ENCODE measurements around the gene RBM19.

The RBM19 gene

DNA sequence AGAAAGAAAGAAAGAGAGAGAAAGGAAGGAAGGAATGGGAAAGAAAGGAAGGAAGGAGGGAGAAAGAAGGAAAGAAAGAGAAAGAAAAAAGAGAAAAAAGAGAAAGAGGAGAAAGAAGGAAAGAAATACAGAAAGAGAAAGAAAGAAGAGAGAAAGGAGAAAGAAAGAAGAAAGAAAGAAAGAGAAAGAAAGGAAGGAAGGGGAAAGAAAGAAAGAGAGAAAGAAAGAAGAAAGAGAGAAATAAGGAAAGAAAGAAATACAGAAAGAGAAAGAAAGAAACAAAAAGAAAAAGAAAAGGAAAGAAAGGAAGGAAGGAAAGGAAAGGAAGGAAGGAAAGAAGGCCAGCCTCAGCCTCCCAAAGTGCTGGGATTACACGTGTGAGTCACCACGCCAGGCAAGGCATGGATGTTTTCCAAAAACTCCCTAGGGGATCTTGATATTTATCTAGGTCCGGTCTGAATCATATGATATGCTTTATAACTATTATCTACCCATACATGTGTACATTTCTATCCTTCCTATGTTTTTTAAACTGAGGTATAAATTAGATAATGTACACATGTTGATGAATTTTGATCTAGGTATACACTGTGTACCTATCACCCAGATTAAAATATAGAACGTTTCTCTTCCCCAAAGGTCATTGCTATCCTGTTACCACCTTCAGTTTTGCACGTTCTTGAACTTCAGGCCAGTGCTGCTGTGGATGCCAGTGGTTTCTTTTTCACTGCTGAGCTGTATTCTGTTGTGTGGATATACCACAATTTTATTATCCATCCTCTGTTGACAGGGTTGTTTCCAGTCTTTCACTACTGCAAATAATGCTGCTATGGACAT is 177.9 kb downstream of the RBM19 start:
- TF ChIP-seq TAF1 (IDR thresholded peaks at IDR 0.05; ENCODE audit: borderline replicate concordance, insufficient read depth, low read length) (no peak), POLR2AphosphoS5 (IDR thresholded peaks at IDR 0.05; ENCODE audit: low read depth, low read length) (no peak), SIN3A (IDR thresholded peaks at IDR 0.05; ENCODE audit: borderline replicate concordance, insufficient read depth, low read length) (no peak), FOXP2 (optimal IDR thresholded peaks at IDR 0.05; ENCODE audit: borderline replicate concordance, extremely low read depth, extremely low read length, insufficient read depth) (no peak)
- TF ChIP-seq, protein P1, sequence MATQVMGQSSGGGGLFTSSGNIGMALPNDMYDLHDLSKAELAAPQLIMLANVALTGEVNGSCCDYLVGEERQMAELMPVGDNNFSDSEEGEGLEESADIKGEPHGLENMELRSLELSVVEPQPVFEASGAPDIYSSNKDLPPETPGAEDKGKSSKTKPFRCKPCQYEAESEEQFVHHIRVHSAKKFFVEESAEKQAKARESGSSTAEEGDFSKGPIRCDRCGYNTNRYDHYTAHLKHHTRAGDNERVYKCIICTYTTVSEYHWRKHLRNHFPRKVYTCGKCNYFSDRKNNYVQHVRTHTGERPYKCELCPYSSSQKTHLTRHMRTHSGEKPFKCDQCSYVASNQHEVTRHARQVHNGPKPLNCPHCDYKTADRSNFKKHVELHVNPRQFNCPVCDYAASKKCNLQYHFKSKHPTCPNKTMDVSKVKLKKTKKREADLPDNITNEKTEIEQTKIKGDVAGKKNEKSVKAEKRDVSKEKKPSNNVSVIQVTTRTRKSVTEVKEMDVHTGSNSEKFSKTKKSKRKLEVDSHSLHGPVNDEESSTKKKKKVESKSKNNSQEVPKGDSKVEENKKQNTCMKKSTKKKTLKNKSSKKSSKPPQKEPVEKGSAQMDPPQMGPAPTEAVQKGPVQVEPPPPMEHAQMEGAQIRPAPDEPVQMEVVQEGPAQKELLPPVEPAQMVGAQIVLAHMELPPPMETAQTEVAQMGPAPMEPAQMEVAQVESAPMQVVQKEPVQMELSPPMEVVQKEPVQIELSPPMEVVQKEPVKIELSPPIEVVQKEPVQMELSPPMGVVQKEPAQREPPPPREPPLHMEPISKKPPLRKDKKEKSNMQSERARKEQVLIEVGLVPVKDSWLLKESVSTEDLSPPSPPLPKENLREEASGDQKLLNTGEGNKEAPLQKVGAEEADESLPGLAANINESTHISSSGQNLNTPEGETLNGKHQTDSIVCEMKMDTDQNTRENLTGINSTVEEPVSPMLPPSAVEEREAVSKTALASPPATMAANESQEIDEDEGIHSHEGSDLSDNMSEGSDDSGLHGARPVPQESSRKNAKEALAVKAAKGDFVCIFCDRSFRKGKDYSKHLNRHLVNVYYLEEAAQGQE (IDR thresholded peaks at IDR 0.05; ENCODE audit: insufficient read depth in 1 of 2, low read depth in 2 of 2, low read length in 2 of 2): no peak

DNA sequence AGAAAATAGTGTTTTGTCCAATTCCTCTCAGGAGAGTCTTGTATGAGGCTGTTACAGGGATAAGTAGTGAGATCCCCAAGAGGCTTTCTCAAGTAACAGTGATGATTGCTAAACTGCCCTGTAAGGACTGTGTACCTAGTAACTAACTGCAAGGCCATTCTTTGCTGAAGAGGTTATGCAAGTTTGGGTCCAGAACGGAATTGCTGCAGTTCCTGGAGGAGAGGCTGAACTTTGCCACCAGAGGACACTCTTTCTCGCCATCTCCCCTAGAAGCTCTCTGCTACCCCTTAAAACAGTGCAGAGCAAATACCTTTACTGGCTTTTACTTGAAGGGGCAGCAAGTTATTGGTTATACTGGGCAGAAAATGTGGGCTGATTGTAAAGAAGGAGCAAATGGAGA is 180.0 kb downstream of the RBM19 start:
- TF ChIP-seq POLR2AphosphoS5 (IDR thresholded peaks at IDR 0.05; ENCODE audit: low read depth, low read length): no peak
- TF ChIP-seq SIN3A (IDR thresholded peaks at IDR 0.05; ENCODE audit: borderline replicate concordance, insufficient read depth, low read length): no peak
- TF ChIP-seq TAF1 (IDR thresholded peaks at IDR 0.05; ENCODE audit: borderline replicate concordance, insufficient read depth, low read length): no peak
- TF ChIP-seq, protein P1 (IDR thresholded peaks at IDR 0.05; ENCODE audit: insufficient read depth in 1 of 2, low read depth in 2 of 2, low read length in 2 of 2): no peak
- TF ChIP-seq FOXP2 (optimal IDR thresholded peaks at IDR 0.05; ENCODE audit: borderline replicate concordance, extremely low read depth, extremely low read length, insufficient read depth): no peak

DNA sequence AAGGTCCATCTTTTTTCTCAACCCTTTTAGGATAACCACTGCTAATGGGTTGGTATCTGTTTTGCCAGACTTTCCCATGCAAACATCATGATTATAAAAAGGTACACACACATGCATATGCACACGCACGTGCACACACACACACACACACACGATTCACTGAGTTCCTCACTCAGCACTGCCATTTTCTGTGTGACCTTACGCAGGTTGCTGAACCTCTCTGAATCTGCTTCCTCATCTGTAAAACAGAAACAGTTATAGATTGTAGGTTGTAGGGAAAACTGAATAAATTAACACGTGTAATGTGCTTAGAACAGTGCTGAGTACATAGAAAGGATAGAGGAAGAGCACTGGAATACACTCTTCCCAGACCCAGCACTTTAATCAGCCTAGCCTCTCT is 182.3 kb downstream of the RBM19 start:
- TF ChIP-seq SIN3A (IDR thresholded peaks at IDR 0.05; ENCODE audit: borderline replicate concordance, insufficient read depth, low read length): no peak
- TF ChIP-seq, protein P1 (IDR thresholded peaks at IDR 0.05; ENCODE audit: insufficient read depth in 1 of 2, low read depth in 2 of 2, low read length in 2 of 2): no peak
- no peak for TF ChIP-seq FOXP2 (optimal IDR thresholded peaks at IDR 0.05; ENCODE audit: borderline replicate concordance, extremely low read depth, extremely low read length, insufficient read depth)
- no peak for TF ChIP-seq TAF1 (IDR thresholded peaks at IDR 0.05; ENCODE audit: borderline replicate concordance, insufficient read depth, low read length)
- TF ChIP-seq POLR2AphosphoS5 (IDR thresholded peaks at IDR 0.05; ENCODE audit: low read depth, low read length): no peak

DNA sequence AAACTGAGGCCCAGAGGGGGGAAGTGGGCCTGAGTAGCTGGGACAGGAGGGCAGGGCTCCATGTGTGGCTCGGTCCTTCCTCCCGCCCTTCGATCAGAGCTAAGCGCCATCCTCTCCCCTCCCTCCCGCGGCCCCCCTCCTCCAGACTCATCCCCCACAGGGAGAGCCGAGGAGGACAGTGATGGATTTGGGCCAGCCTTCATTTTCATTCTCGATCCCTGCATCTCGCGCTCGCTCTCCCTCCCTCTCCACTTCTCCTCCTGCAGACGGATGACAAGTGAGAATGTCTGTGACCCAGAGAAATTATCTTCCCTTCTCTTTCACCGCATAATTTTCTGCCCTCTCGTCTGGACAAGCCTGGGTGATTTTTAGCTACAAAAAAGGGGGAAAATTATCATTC is 183.3 kb downstream of the RBM19 start:
- no peak for TF ChIP-seq TAF1 (IDR thresholded peaks at IDR 0.05; ENCODE audit: borderline replicate concordance, insufficient read depth, low read length)
- TF ChIP-seq FOXP2 (optimal IDR thresholded peaks at IDR 0.05; ENCODE audit: borderline replicate concordance, extremely low read depth, extremely low read length, insufficient read depth): no peak
- TF ChIP-seq, protein P1 (IDR thresholded peaks at IDR 0.05; ENCODE audit: insufficient read depth in 1 of 2, low read depth in 2 of 2, low read length in 2 of 2): no peak

Measured in PFSK-1 (cell line).